ENCODE measurements around the gene AFMID.

AFMID gene

GRCh38 chr17:78180083-78180482, 7.1 kb upstream of the AFMID start:
- no peak for DNase-seq

- DNase-seq = no peak
Measured at GRCh38 chr17:78180508-78180907, 6.7 kb upstream of the AFMID start.

DNA sequence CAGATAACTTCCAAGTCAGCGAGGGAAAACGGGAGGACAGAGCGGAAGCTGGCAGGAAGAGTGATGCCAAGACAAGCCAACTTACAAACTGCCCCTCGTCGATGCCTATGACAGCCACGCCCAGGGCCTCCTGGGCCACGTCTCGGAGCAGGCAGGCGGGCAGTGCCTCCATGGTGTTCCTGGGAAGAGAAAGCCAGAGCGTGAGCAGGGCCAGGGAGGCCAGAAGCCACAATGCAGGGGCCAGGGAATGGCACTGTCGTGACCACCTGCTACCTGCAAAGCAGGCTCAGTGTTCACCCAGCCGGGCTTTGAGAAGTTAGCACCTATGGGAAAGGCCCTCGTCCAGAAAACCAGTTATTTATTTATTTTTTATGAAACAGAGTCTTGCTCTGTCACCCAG, 4.7 kb upstream of the AFMID start:
- DNase-seq = no peak

DNA sequence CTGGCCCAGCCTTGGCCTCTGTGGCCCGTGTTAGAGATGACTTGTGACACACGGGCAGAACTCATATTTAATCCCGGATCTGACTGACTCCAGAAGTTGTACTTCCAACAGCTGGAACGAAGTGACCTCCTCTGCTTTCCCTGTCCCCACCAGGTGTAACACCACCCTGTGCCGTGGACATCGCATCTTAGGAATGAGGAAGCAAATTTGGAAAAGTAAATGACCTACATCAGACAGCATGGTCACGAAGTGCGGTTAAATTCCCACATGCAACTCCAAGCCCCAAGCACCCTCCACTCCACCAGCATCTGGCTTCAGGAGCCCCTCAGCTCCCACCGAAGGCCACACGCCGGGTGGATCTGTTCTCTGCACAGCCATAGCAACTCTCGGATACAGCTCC, 3.2 kb upstream of the AFMID start:
- DNase-seq = no peak

DNA sequence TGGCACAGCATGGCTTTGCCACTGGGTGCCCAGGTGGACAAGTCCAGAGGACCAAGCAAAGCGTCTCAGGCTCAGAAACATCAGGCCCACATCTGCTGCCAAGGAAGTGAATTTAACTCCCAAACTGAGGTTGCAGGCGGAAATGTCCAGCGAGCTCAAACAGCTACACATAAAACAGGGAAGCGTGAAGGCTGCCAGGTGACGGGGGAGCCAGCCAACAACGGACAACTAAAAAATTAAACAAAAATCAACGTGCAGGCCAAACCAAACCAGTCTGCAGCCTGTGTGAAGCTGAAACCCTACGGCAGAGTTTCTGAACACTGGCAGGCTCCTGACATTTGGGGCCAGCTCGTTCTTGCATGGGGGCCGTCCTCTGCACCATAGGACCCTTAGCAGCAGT, 2.8 kb upstream of the AFMID start:
- DNase-seq = no peak

GRCh38 chr17:78184868-78185267, 2.3 kb upstream of the AFMID start:
- DNase-seq = no peak

- peak; percentile 67 for DNase-seq
Measured at GRCh38 chr17:78185981-78186691, 1.0 kb upstream of the AFMID start.

- DNase-seq = no peak
Measured at GRCh38 chr17:78196716-78197115, 9.6 kb downstream of the AFMID start.

DNA sequence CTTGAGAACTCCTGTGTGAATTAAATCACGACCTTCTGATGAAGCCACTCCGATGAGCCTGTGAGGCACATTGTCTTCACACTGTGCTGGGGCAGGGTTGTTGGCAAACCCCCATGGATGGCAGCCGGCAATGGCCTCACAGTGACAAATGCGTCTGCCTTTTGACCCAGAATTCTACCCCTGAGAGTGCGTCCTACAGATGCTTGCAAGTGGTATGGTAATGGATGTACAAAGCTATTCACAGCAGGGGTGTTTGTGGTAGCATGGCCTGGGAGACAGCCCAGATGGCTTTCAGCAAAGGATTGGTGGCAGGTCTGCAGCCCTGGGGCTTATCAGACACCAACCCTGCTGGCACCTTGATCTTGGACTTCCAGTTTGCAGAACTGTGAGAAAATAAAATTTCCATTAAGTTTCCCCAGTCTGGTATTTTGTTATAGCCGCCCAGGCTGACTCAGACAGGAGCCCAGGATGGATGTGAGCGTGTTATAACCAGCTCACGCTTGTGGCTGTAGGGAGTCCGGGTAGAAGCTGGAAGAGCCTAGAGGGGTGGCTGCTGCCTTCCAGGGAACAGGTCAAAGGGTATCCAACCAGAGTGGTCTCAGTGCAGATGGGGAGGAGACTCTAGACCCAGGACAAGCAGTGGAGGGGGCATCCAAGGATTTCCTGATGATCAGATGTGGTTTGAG, 10.1 kb downstream of the AFMID start:
- DNase-seq = peak; percentile 47

GRCh38 chr17:78200451-78200850, 13.3 kb downstream of the AFMID start:
- no peak for DNase-seq

DNA sequence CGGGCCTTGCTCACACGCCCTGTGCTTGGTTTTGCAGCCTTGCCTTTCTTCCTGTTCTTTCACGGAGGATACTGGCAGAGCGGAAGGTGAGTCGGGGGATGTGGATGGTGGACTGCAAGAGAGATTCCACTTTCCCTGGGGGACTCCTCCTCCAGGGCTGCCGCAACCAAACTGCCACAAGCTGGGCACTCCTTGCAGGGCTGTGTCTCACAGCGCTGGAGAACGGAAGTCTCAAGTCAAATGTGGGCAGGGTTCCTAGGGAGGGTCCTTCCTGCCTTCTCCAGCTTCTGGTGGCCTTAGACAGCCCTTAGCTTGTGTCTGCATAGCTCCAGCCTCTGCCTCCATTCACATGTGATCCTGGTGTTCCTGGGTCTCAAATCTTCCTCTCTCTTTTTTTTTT, 15.5 kb downstream of the AFMID start:
- DNase-seq = no peak

- DNase-seq = no peak
Measured at GRCh38 chr17:78204387-78205123, 17.4 kb downstream of the AFMID start.

DNA sequence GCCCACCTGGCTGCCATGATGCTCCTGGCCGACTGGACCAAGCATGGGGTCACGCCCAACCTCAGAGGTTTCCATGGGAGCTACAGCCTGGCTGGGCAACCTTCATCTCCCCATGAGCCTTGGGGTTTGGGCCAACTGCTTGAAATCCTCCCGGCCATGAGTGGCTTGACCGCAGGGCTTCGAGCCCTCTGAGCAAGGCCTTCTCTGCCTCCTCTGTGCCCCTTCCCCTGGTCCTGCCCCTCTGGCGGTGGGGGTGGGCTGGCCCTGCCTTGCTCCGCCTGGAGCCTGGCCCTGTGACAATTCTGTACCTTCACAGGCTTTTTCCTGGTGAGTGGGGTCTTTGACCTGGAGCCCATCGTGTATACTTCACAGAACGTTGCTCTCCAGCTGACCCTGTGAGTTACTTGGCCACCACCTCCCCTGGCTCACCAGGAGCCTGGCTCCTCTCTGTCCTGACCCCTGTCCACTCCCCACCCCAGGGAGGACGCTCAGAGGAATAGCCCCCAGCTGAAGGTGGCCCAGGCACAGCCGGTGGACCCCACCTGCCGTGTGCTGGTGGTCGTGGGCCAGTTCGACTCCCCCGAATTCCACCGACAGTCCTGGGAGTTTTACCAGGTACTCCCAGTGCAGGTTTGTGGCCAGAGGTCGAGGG, 18.1 kb downstream of the AFMID start:
- DNase-seq = no peak

GRCh38 chr17:78206298-78206697, 19.1 kb downstream of the AFMID start:
- no peak for DNase-seq

GRCh38 chr17:78208486-78208885, 21.3 kb downstream of the AFMID start:
- DNase-seq = no peak

GRCh38 chr17:78210111-78210510, 22.9 kb downstream of the AFMID start:
- no peak for DNase-seq

GRCh38 chr17:78211032-78211431, 23.9 kb downstream of the AFMID start:
- no peak for DNase-seq

DNA sequence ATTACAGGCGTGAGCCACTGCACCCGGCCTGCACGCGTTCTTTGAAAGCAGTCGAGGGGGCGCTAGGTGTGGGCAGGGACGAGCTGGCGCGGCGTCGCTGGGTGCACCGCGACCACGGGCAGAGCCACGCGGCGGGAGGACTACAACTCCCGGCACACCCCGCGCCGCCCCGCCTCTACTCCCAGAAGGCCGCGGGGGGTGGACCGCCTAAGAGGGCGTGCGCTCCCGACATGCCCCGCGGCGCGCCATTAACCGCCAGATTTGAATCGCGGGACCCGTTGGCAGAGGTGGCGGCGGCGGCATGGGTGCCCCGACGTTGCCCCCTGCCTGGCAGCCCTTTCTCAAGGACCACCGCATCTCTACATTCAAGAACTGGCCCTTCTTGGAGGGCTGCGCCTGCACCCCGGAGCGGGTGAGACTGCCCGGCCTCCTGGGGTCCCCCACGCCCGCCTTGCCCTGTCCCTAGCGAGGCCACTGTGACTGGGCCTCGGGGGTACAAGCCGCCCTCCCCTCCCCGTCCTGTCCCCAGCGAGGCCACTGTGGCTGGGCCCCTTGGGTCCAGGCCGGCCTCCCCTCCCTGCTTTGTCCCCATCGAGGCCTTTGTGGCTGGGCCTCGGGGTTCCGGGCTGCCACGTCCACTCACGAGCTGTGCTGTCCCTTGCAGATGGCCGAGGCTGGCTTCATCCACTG, 27.0 kb downstream of the AFMID start, which contains the start of gene BIRC5:
TSS of gene BIRC5 (plus strand) at position 238 of the 690 bp plus-strand sequence. CDS start at position 302, 64 bp downstream.
- peak; percentile 88 for DNase-seq

DNA sequence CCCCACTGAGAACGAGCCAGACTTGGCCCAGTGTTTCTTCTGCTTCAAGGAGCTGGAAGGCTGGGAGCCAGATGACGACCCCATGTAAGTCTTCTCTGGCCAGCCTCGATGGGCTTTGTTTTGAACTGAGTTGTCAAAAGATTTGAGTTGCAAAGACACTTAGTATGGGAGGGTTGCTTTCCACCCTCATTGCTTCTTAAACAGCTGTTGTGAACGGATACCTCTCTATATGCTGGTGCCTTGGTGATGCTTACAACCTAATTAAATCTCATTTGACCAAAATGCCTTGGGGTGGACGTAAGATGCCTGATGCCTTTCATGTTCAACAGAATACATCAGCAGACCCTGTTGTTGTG, 27.5 kb downstream of the AFMID start:
- no peak for DNase-seq

DNA sequence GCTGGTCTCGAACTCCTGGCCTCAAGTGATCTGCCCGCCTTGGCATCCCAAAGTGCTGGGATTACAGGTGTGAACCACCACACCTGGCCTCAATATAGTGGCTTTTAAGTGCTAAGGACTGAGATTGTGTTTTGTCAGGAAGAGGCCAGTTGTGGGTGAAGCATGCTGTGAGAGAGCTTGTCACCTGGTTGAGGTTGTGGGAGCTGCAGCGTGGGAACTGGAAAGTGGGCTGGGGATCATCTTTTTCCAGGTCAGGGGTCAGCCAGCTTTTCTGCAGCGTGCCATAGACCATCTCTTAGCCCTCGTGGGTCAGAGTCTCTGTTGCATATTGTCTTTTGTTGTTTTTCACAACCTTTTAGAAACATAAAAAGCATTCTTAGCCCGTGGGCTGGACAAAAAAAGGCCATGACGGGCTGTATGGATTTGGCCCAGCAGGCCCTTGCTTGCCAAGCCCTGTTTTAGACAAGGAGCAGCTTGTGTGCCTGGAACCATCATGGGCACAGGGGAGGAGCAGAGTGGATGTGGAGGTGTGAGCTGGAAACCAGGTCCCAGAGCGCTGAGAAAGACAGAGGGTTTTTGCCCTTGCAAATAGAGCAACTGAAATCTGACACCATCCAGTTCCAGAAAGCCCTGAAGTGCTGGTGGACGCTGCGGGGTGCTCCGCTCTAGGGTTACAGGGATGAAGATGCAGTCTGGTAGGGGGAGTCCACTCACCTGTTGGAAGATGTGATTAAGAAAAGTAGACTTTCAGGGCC, 32.4 kb downstream of the AFMID start:
- no peak for DNase-seq

GRCh38 chr17:78223061-78223460, 35.9 kb downstream of the AFMID start:
- DNase-seq = no peak

DNA sequence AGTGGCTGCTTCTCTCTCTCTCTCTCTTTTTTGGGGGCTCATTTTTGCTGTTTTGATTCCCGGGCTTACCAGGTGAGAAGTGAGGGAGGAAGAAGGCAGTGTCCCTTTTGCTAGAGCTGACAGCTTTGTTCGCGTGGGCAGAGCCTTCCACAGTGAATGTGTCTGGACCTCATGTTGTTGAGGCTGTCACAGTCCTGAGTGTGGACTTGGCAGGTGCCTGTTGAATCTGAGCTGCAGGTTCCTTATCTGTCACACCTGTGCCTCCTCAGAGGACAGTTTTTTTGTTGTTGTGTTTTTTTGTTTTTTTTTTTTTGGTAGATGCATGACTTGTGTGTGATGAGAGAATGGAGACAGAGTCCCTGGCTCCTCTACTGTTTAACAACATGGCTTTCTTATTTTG, 36.6 kb downstream of the AFMID start:
- DNase-seq = no peak

Measured in fibroblast of skin of back (primary cell).